OCI-LY1 (cell line): ENCODE data around the gene ZMIZ2.

Experiments used
- H2AFZ ChIP-seq: fragments of 200-600 bp; sonication (generic), shearing (Covaris generic); 2 replicates; pipeline ENCODE4 v1.6.0; 2014; ENCODE audit warnings: antibody characterized with exemption, mild to moderate bottlenecking, low read length
- H3F3A ChIP-seq: fragments of 200-600 bp; sonication (generic), shearing (Covaris generic); 2 replicates; pipeline ENCODE4 v1.6.0; 2014; ENCODE audit warnings: mild to moderate bottlenecking, antibody characterized with exemption, low read length, moderate library complexity; ENCODE audit not compliant: insufficient read depth
- H3K27ac ChIP-seq: fragments of 200-600 bp; sonication (generic); 2 replicates; pipeline ENCODE4 v1.5.1; 2014; ENCODE audit warnings: low read length, mixed run types, mild to moderate bottlenecking, low read depth; ENCODE audit not compliant: poor library complexity, severe bottlenecking
- H3K27me3 ChIP-seq: fragments of 200-600 bp; sonication (generic); 2 replicates; pipeline ENCODE4 v1.6.0; 2014; ENCODE audit warnings: antibody characterized with exemption, mild to moderate bottlenecking, low read length, moderate library complexity; ENCODE audit not compliant: insufficient read depth
- H3K36me3 ChIP-seq: fragments of 200-600 bp; sonication (generic); 2 replicates; pipeline ENCODE4 v1.6.1; 2014; ENCODE audit warnings: mild to moderate bottlenecking, antibody characterized with exemption, low read length, moderate library complexity, mixed read lengths; ENCODE audit not compliant: insufficient read depth
- H3K4me1 ChIP-seq: fragments of 200-600 bp; sonication (generic); 2 replicates; pipeline ENCODE4 v1.5.1; 2014; ENCODE audit warnings: mild to moderate bottlenecking, low read length, moderate library complexity; ENCODE audit not compliant: insufficient read depth, severe bottlenecking
- H3K4me2 ChIP-seq: fragments of 200-600 bp; sonication (generic), shearing (Covaris generic); 2 replicates; pipeline ENCODE4 v1.6.1; 2014; ENCODE audit warnings: low read length
- H3K4me3 ChIP-seq: fragments of 200-600 bp; sonication (generic); 2 replicates; pipeline ENCODE4 v1.5.1; 2014; ENCODE audit warnings: low read length, low read depth, mild to moderate bottlenecking, mixed read lengths; ENCODE audit not compliant: poor library complexity, severe bottlenecking
- H3K79me2 ChIP-seq: fragments of 200-600 bp; shearing (Covaris generic); 2 replicates; pipeline ENCODE4 v1.6.1; 2016; ENCODE audit warnings: mixed run types, low read length, mixed read lengths; ENCODE audit not compliant: insufficient read depth
- H3K9ac ChIP-seq: fragments of 200-600 bp; sonication (generic), shearing (Covaris generic); 2 replicates; pipeline ENCODE4 v1.6.1; 2014; ENCODE audit warnings: mild to moderate bottlenecking, low read length, mixed read lengths
- H3K9me2 ChIP-seq: fragments of 200-600 bp; sonication (generic), shearing (Covaris generic); 2 replicates; pipeline ENCODE4 v1.6.1; 2014; ENCODE audit warnings: low read depth, mild to moderate bottlenecking, low read length, mixed read lengths
- H3K9me3 ChIP-seq: fragments of 200-600 bp; shearing (Covaris generic); 2 replicates; pipeline ENCODE4 v1.6.1; 2014; ENCODE audit warnings: low read length, mixed read lengths
- H4K20me1 ChIP-seq: fragments of 200-600 bp; sonication (generic), shearing (Covaris generic); 2 replicates; pipeline ENCODE4 v1.6.0; 2016; ENCODE audit warnings: mild to moderate bottlenecking, low read length; ENCODE audit not compliant: insufficient read depth
- EZH2 ChIP-seq: fragments of 200-600 bp; sonication (generic), shearing (Covaris generic); IDR thresholded peaks from 2 replicates; pipeline ENCODE4 v1.8.0; 2017; ENCODE audit warnings: borderline replicate concordance, mixed run types, mild to moderate bottlenecking, antibody characterized with exemption, low read length, moderate library complexity, mixed read lengths
- TF ChIP-seq, protein P1 (sequence below): fragments of 200-600 bp; sonication (generic), shearing (Covaris generic); IDR thresholded peaks from 2 replicates; pipeline ENCODE4 v1.5.1; 2017; ENCODE audit warnings: mild to moderate bottlenecking, antibody characterized with exemption, low read length, moderate library complexity, mixed read lengths

The ZMIZ2 gene

DNA sequence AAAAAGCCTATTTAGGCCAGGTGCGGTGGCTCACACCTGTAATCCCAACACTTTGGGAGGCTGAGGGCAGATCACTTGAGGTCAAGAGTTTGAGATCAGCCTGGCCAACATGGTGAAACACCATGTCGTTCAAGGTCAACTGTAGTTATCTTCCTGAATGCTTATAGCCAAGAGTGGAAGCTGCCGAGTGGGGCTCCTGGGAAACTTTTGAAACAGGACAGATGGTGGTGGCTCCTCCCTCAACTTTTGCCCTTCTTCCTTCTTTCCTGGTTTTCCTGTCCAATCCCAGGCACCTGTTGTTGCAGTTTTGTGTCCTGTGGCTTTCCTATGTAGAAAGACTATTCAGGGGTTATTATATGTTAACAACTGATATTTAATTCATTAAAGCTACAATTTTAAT is 39.1 kb downstream of the ZMIZ2 start:
- TF ChIP-seq, protein P1, sequence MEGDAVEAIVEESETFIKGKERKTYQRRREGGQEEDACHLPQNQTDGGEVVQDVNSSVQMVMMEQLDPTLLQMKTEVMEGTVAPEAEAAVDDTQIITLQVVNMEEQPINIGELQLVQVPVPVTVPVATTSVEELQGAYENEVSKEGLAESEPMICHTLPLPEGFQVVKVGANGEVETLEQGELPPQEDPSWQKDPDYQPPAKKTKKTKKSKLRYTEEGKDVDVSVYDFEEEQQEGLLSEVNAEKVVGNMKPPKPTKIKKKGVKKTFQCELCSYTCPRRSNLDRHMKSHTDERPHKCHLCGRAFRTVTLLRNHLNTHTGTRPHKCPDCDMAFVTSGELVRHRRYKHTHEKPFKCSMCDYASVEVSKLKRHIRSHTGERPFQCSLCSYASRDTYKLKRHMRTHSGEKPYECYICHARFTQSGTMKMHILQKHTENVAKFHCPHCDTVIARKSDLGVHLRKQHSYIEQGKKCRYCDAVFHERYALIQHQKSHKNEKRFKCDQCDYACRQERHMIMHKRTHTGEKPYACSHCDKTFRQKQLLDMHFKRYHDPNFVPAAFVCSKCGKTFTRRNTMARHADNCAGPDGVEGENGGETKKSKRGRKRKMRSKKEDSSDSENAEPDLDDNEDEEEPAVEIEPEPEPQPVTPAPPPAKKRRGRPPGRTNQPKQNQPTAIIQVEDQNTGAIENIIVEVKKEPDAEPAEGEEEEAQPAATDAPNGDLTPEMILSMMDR, result no peak
- TF ChIP-seq EZH2, result no peak

DNA sequence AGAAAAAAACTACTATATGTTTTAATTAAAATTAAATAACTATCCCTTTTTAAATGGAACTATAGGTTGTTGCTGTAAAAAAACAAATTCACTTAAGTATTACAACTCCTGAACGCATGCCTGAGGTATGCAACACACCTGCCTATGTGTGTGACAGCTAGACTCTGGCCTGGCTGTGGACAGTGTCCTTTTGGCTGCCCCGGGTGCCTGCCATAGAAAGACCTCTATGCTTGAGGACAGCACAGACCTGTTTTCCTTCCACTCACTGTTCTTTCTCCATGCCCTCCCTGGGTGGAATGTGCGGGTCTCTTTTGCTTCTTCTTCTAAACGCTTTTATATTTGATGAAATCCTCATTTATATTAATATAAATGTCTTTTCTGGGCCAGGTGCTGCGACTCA is 41.3 kb downstream of the ZMIZ2 start:
- Histone ChIP-seq H3K27ac (no peak overlapping the region), H3K9me2 (no peaks in the 10 kb centered on the region), H3K79me2 (no peaks in the 10 kb centered on the region), H3K4me1 (peaks cover 13% of the 10 kb centered on the region), H3F3A (peaks cover 11% of the 10 kb centered on the region; the same call in 1 of the 2 replicates), H3K4me3 (no peak overlapping the region), H3K27me3 (no peaks in the 10 kb centered on the region), H3K9ac (no peak overlapping the region), H3K4me2 (no peak overlapping the region), H4K20me1 (no peaks in the 10 kb centered on the region), H3K36me3 (no peaks in the 10 kb centered on the region), H3K9me3 (no peaks in the 10 kb centered on the region), H2AFZ (no peak overlapping the region)
- TF ChIP-seq EZH2, result no peak

More for the DNA sequence above, 39.1 kb downstream of the ZMIZ2 start:
- Histone ChIP-seq H3K9ac (no peak overlapping the region), H3K9me2 (no peaks in the 10 kb centered on the region), H3K27ac (peak overlapping the region; percentile 15), H3K79me2 (no peaks in the 10 kb centered on the region), H3K36me3 (no peaks in the 10 kb centered on the region; the same call in 1 of the 2 replicates), H2AFZ (no peak overlapping the region), H3K9me3 (peaks cover 4% of the 10 kb centered on the region; the same call in 1 of the 2 replicates), H3K4me2 (no peak overlapping the region), H3K4me1 (peaks cover 12% of the 10 kb centered on the region), H3F3A (peaks cover 11% of the 10 kb centered on the region; the same call in 1 of the 2 replicates), H4K20me1 (no peaks in the 10 kb centered on the region), H3K27me3 (no peaks in the 10 kb centered on the region; the same call in 1 of the 2 replicates), H3K4me3 (no peak overlapping the region)

DNA sequence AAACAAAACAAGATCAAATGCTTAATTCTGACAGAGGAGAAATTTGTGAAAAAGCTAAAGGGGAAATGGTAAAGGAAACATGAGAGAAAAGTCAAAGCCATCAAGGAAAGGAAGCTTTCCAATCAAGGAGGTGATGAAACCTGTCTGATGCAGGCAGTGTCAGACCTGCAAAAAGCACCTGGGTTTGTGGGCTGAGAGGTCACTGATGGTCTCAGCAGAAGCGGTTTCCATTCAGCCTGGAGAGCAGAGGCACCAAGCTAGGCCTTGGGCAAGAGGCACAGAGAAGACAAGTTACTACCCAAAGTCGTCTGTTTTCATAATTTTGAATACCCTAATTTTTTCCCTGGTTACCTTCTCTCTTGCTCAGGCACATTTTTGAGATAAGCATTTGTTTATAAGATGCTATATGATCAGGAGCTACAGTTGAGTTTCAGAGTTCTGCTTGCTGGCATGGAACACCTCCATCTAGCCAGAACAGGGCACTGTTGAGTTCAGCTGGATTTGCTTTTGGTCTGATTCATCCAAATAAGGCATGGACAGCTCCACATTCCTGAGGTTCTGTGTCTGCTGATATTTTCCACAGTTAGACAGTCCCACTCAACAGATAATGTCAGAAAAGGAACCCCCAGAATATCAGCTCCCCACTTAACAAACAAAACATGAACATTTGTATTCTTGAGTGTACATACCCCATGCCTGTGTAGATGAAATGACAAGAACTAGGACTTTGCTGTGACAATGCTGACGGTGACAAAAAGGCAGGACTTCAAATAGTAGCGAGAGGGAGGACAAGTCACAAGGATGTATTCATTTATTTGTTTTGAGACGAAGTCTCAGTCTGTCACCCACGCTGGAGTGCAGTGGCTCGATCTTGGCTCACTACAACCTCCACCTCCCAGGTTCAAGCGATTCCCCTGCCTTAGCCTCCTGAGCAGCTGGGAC is 42.9 kb downstream of the ZMIZ2 start:
- Histone ChIP-seq H3K27me3 (no peaks in the 10 kb centered on the region), H3K9me2 (no peaks in the 10 kb centered on the region), H3K27ac (no peak overlapping the region), H3K9me3 (no peaks in the 10 kb centered on the region), H3F3A (peaks cover 11% of the 10 kb centered on the region; the same call in 1 of the 2 replicates), H4K20me1 (no peaks in the 10 kb centered on the region), H3K9ac (no peak overlapping the region), H3K4me2 (no peak overlapping the region), H3K4me1 (peaks cover 20% of the 10 kb centered on the region), H3K36me3 (peaks cover under 1% of the 10 kb centered on the region; the same call in 1 of the 2 replicates), H3K79me2 (0 out of 2 replicates have a peak, but pooled peaks cover 3% of the 10 kb centered on the region), H2AFZ (no peak overlapping the region), H3K4me3 (no peak overlapping the region)
- TF ChIP-seq, protein P1, result no peak
- TF ChIP-seq EZH2, result no peak
